H1 (cell line): ENCODE data around the gene VPS72. TPM values are rescaled to one million over a fixed set of nuclear protein-coding genes. Genes with fewer than 3 reads are reported as not detected.

Source experiments
- CTCF ChIA-PET: fragments of 300-600 bp; sonication (Branson Sonifier 250); formaldehyde crosslinking; loops from one replicate; lab custom pipeline; 2021; ENCODE audit not compliant: partially characterized antibody; lab: Charles Lee
- POLR2A ChIA-PET: fragments of 300-600 bp; sonication (Branson Sonifier 250); formaldehyde crosslinking; loops from one replicate; lab custom pipeline; 2021; ENCODE audit warnings: inconsistent platforms; ENCODE audit not compliant: partially characterized antibody; lab: Charles Lee
- DNase-seq, 2 experiments: peaks; one replicate each; pipeline versions ENCODE4 v3.0.0 to v3.0.0-alpha.2; 2010 to 2022; ENCODE audit warnings: low spot score in 2 of 2, low read depth in 1 of 2, mixed read lengths in 1 of 2
- FAIRE-seq: peaks from 2 replicates; lab custom pipeline; 2011; peaks lifted over from hg19 to GRCh38; lab: Jason Lieb, UNC
- H2AFZ ChIP-seq: 2 replicates; pipeline ENCODE4 v1.8.1; 2012; ENCODE audit warnings: low read length, inconsistent platforms
- H2AK5ac ChIP-seq: 2 replicates; pipeline ENCODE4 v1.6.1; 2013; ENCODE audit warnings: low read depth, low read length
- H2BK120ac ChIP-seq: replicated peaks from 2 replicates; pipeline ENCODE3; 2013; ENCODE audit warnings: low read depth, low read length, inconsistent platforms
- H2BK12ac ChIP-seq: 2 replicates; pipeline ENCODE4 v1.6.1; 2013; ENCODE audit warnings: low read depth, low read length
- H2BK15ac ChIP-seq: 2 replicates; pipeline ENCODE4 v1.6.1; 2013; ENCODE audit warnings: low read length
- H2BK20ac ChIP-seq: 2 replicates; pipeline ENCODE4 v1.6.1; 2013; ENCODE audit warnings: low read length
- H2BK5ac ChIP-seq: 2 replicates; pipeline ENCODE4 v1.6.1; 2013; ENCODE audit warnings: low read depth, low read length
- H3K14ac ChIP-seq: 2 replicates; pipeline ENCODE4 v1.6.1; 2013; ENCODE audit warnings: inconsistent platforms; ENCODE audit not compliant: insufficient read length
- H3K18ac ChIP-seq: 2 replicates; pipeline ENCODE4 v1.6.1; 2013; ENCODE audit warnings: low read length; ENCODE audit errors: extremely low read depth
- H3K23ac ChIP-seq: 2 replicates; pipeline ENCODE4 v1.6.1; 2013; ENCODE audit warnings: inconsistent platforms; ENCODE audit not compliant: insufficient read length
- H3K23me2 ChIP-seq: 2 replicates; pipeline ENCODE4 v1.6.1; 2013; ENCODE audit warnings: low read depth, low read length
- H3K27ac ChIP-seq: 2 replicates; pipeline ENCODE4 v1.6.1; 2011; ENCODE audit warnings: low read depth, low read length, inconsistent platforms
- H3K27me3 ChIP-seq, 4 experiments: replicated peaks in 1 of 4; 1 replicate in 1 of 4; 2 replicates in 3 of 4; pipeline versions ENCODE4 v1.6.1 to v1.8.1; 2011 to 2013; ENCODE audit warnings: low read length in 3 of 4, mild to moderate bottlenecking in 3 of 4, inconsistent platforms in 2 of 4, mixed read lengths in 2 of 4, moderate library complexity in 1 of 4; ENCODE audit not compliant: control insufficient read depth in 3 of 4, insufficient read depth in 3 of 4; ENCODE audit errors: extremely low read depth in 1 of 4
- H3K36me3 ChIP-seq, 4 experiments: 2 replicates each; pipeline versions ENCODE4 v1.6.1 to v1.8.1; 2011 to 2013; ENCODE audit warnings: mild to moderate bottlenecking in 4 of 4, low read length in 3 of 4, moderate library complexity in 2 of 4, control low read depth in 1 of 4, inconsistent platforms in 1 of 4; ENCODE audit not compliant: insufficient read depth in 4 of 4, control insufficient read depth in 2 of 4
- H3K4ac ChIP-seq: replicated peaks from 2 replicates; pipeline ENCODE3; 2013; ENCODE audit warnings: low read length, low read depth, mixed read lengths, inconsistent platforms; ENCODE audit not compliant: insufficient read length
- H3K4me1 ChIP-seq, 4 experiments: replicated peaks in 1 of 4; 1 replicate in 1 of 4; 2 replicates in 3 of 4; pipeline versions ENCODE4 v1.6.1 to v1.8.1; 2011 to 2013; ENCODE audit warnings: low read length in 3 of 4, inconsistent platforms in 2 of 4, mixed read lengths in 1 of 4; ENCODE audit not compliant: insufficient read depth in 4 of 4, control insufficient read depth in 3 of 4
- H3K4me2 ChIP-seq, 2 experiments: 2 replicates each; pipeline versions ENCODE4 v1.6.1 to v1.8.1; 2011 to 2013; ENCODE audit warnings: low read depth in 2 of 2, low read length in 2 of 2, control low read depth in 1 of 2, inconsistent platforms in 1 of 2, mild to moderate bottlenecking in 1 of 2; ENCODE audit not compliant: insufficient read depth in 1 of 2
- H3K4me3 ChIP-seq, 4 experiments: fragments of 200-600, 300-600 bp in 1 of 4; sonication (generic), shearing (Covaris generic), sonication (Bioruptor Twin) in 1 of 4; 2 replicates each; pipeline versions ENCODE4 v1.5.1 to v1.8.1; 2011 to 2016; ENCODE audit warnings: low read length in 4 of 4, low read depth in 3 of 4, control low read depth in 2 of 4, inconsistent platforms in 2 of 4, mild to moderate bottlenecking in 2 of 4, mixed read lengths in 1 of 4, moderate library complexity in 1 of 4; ENCODE audit not compliant: insufficient read depth in 2 of 4; ENCODE audit errors: extremely low read depth in 1 of 4
- H3K56ac ChIP-seq: replicated peaks from 2 replicates; pipeline ENCODE3; 2013; ENCODE audit warnings: low read depth, mild to moderate bottlenecking, mixed read lengths, low read length, inconsistent platforms; ENCODE audit not compliant: insufficient read length
- H3K79me1 ChIP-seq: 2 replicates; pipeline ENCODE4 v1.6.1; 2013; ENCODE audit warnings: low read depth, low read length, control low read depth
- H3K79me2 ChIP-seq, 2 experiments: 2 replicates each; pipeline versions ENCODE4 v1.6.1 to v1.8.1; 2012 to 2013; ENCODE audit warnings: low read length in 2 of 2, mild to moderate bottlenecking in 2 of 2, inconsistent platforms in 1 of 2; ENCODE audit not compliant: insufficient read depth in 2 of 2, control insufficient read depth in 1 of 2
- H3K9ac ChIP-seq, 4 experiments: replicated peaks in 1 of 4; 1 replicate in 1 of 4; 2 replicates in 3 of 4; pipeline versions ENCODE4 v1.6.1 to v1.8.1; 2011 to 2013; ENCODE audit warnings: low read depth in 3 of 4, low read length in 3 of 4, control low read depth in 2 of 4, mild to moderate bottlenecking in 2 of 4, moderate library complexity in 2 of 4, inconsistent platforms in 1 of 4; ENCODE audit errors: extremely low read depth in 1 of 4
- H3K9me3 ChIP-seq, 2 experiments: 2 replicates each; pipeline versions ENCODE4 v1.6.1 to v1.8.1; 2012 to 2013; ENCODE audit warnings: mild to moderate bottlenecking in 2 of 2, moderate library complexity in 2 of 2, control low read depth in 1 of 2, inconsistent platforms in 1 of 2, low read depth in 1 of 2, low read length in 1 of 2, mixed read lengths in 1 of 2; ENCODE audit not compliant: insufficient read depth in 2 of 2
- H4K20me1 ChIP-seq, 2 experiments: replicated peaks in 1 of 2; 2 replicates each; pipeline versions ENCODE3 to v1.8.1; 2011 to 2013; ENCODE audit warnings: inconsistent platforms in 2 of 2, low read length in 2 of 2, mild to moderate bottlenecking in 1 of 2; ENCODE audit not compliant: insufficient read depth in 2 of 2, control insufficient read depth in 1 of 2
- H4K5ac ChIP-seq: 2 replicates; pipeline ENCODE4 v1.6.1; 2013; ENCODE audit warnings: low read length, low read depth, mixed read lengths, inconsistent platforms; ENCODE audit not compliant: insufficient read length
- H4K8ac ChIP-seq: 2 replicates; pipeline ENCODE4 v1.8.0; 2013; ENCODE audit warnings: mild to moderate bottlenecking, moderate library complexity, low read length, inconsistent platforms; ENCODE audit not compliant: insufficient read depth; ENCODE audit errors: extremely low read depth
- H4K91ac ChIP-seq: replicated peaks from 2 replicates; pipeline ENCODE3; 2013; ENCODE audit warnings: low read length, mixed read lengths, inconsistent platforms; ENCODE audit not compliant: insufficient read length
- ASH2L ChIP-seq: fragments of 200-600, 300-600 bp; sonication (generic); IDR thresholded peaks from one replicate; pipeline ENCODE4 v1.7.1; 2017; ENCODE audit warnings: low read length
- CBX8 ChIP-seq: fragments of 300-800, 300-1000 bp; sonication (generic); IDR thresholded peaks from 2 replicates; pipeline ENCODE4 v1.7.1; 2016; ENCODE audit warnings: low read depth, low read length, borderline replicate concordance
- JUN ChIP-seq: IDR thresholded peaks from 2 replicates; pipeline ENCODE4 v1.6.1; 2011; ENCODE audit warnings: low read depth, mild to moderate bottlenecking, improper control_type of control experiment, low read length
- JUND ChIP-seq: IDR thresholded peaks from 2 replicates; pipeline ENCODE4 v1.6.1; 2011; ENCODE audit warnings: mild to moderate bottlenecking, improper control_type of control experiment, low read length
- NRF1 ChIP-seq: IDR thresholded peaks from 2 replicates; pipeline ENCODE4 v1.6.1; 2011; ENCODE audit warnings: mild to moderate bottlenecking, low read depth, low read length, improper control_type of control experiment
- RXRA ChIP-seq: IDR thresholded peaks from 2 replicates; pipeline ENCODE4 v1.6.1; 2011; ENCODE audit warnings: low read depth, mild to moderate bottlenecking, low read length, moderate library complexity; ENCODE audit not compliant: insufficient read depth
- SAP30 ChIP-seq: fragments of 300-600 bp; sonication (generic); IDR thresholded peaks from 2 replicates; pipeline ENCODE4 v1.7.1; 2012; ENCODE audit warnings: low read length, moderate library complexity, mild to moderate bottlenecking, inconsistent platforms; ENCODE audit not compliant: insufficient read depth, insufficient replicate concordance
- SP1 ChIP-seq: IDR thresholded peaks from 2 replicates; pipeline ENCODE4 v1.6.1; 2011; ENCODE audit warnings: low read depth, low read length
- TAF1 ChIP-seq: IDR thresholded peaks from 2 replicates; pipeline ENCODE4 v1.6.1; 2011; ENCODE audit warnings: mild to moderate bottlenecking, low read depth, low read length
- polyA plus RNA-seq, 7 experiments: library from polyadenylated mRNA; depleted of rRNA in 3 of 7; stranded (reverse) in 5 of 7; unstranded in 2 of 7; fragments of >200 nt in 5 of 7; fragments of 200-250 nt in 2 of 7; gene quantifications; 1 replicate in 5 of 7; 2 replicates in 1 of 7; 4 replicates in 1 of 7; pipeline versions ENCODE4 v1.2.1 to v1.2.3, GENCODE V29; 2011 to 2013; ENCODE audit warnings: missing spikeins in 2 of 7, mixed read lengths in 2 of 7
- total RNA-seq: library from RNA; stranded (reverse); fragmentation: NEBNext Ultra II Directional; extraction: Animal tissue kit (Norgen Biotek cat#: 25700); gene quantifications from 2 replicates; pipeline ENCODE4 v1.2.1, GENCODE V29; 2021

Gene VPS72
- total and polyA plus RNA-seq, 2 of the 8 experiments (the other 6 are each of a cell fraction or from before 2014, with no cell fraction given), result 86.6 to 121 TPM

GRCh38 chr1:151159373-151159772 lies 30.6 kb downstream of the VPS72 start:
- no peak overlapping the region for H2AFZ ChIP-seq
- no peak overlapping the region for H3K14ac ChIP-seq
- no peak overlapping the region for H4K5ac ChIP-seq
- no peak overlapping the region for H3K56ac ChIP-seq
- no peak overlapping the region for H2BK20ac ChIP-seq
- POLR2A ChIA-PET, result interaction anchor here (1.3 kb wide), 1 partner anchor 10 kb away, joined by 5 read pairs; no protein-coding TSS in a partner anchor
- TF ChIP-seq JUND (no peak), SAP30 (no peak), NRF1 (no peak), SP1 (no peak), JUN (no peak), CBX8 (no peak), TAF1 (no peak), ASH2L (no peak), RXRA (no peak)
- H3K18ac ChIP-seq, result no peak overlapping the region
- peaks cover 0 to 18% (median 6%) of the 10 kb centered on the region in 4 experiments; a peak in 4 of 8 replicates for H3K36me3 ChIP-seq
- no peak overlapping the region for H2BK12ac ChIP-seq
- H3K27ac ChIP-seq, result no peak overlapping the region
- no peak overlapping the region for H3K23ac ChIP-seq
- H3K79me2 ChIP-seq, result no peaks in the 10 kb centered on the region
- no peak overlapping the region for H4K91ac ChIP-seq
- H2BK120ac ChIP-seq, result no peak overlapping the region
- no peak overlapping the region for H3K4me3 ChIP-seq
- no peak overlapping the region for H3K4ac ChIP-seq
- H3K4me1 ChIP-seq, result no peaks in the 10 kb centered on the region; a peak in 1 of 7 replicates
- no peak overlapping the region for H4K8ac ChIP-seq
- no peak overlapping the region for H2BK5ac ChIP-seq
- H2BK15ac ChIP-seq, result no peak overlapping the region
- H2AK5ac ChIP-seq, result no peak overlapping the region
- no peaks in the 10 kb centered on the region for H3K23me2 ChIP-seq
- no peaks in the 10 kb centered on the region for H3K27me3 ChIP-seq
- no peaks in the 10 kb centered on the region for H3K9me3 ChIP-seq
- no peaks in the 10 kb centered on the region for H4K20me1 ChIP-seq
- no peak overlapping the region for H3K4me2 ChIP-seq
- FAIRE-seq (no peak), DNase-seq (no peak)
- CTCF ChIA-PET, result interaction anchor here (0.8 to 11.8 kb wide), 7 partner anchors 11 to 134 kb away, joined by 3 to 285 read pairs (median 9); no protein-coding TSS in a partner anchor
- no peaks in the 10 kb centered on the region for H3K79me1 ChIP-seq
- H3K9ac ChIP-seq, result no peak overlapping the region
